Stimulated activated CD8-positive, alpha-beta memory T cell treated with anti-CD3 and anti-CD28 coated beads, Interleukin-15, amount 100 ng/mL, for 4 hours (primary cell): ENCODE measurements around the gene TNFRSF8.
"Not testable (repeated sequence)": the region's sequence is repeated elsewhere in the genome, so short reads cannot be mapped to it uniquely, and the experiment has no call there.

Experiments
- DNase-seq, 2 donors: peaks; one replicate each; pipeline ENCODE4 v3.0.0-alpha.2; 2020; ENCODE audit warnings: low read depth in 2 of 2

The TNFRSF8 gene

GRCh38 chr1:12063141-12064072 is at the start of gene TNFRSF8:
TSS of gene TNFRSF8 (plus strand) at chr1:12063303. CDS start at chr1:12063599, 296 bp downstream.
- no peak for DNase-seq

DNA sequence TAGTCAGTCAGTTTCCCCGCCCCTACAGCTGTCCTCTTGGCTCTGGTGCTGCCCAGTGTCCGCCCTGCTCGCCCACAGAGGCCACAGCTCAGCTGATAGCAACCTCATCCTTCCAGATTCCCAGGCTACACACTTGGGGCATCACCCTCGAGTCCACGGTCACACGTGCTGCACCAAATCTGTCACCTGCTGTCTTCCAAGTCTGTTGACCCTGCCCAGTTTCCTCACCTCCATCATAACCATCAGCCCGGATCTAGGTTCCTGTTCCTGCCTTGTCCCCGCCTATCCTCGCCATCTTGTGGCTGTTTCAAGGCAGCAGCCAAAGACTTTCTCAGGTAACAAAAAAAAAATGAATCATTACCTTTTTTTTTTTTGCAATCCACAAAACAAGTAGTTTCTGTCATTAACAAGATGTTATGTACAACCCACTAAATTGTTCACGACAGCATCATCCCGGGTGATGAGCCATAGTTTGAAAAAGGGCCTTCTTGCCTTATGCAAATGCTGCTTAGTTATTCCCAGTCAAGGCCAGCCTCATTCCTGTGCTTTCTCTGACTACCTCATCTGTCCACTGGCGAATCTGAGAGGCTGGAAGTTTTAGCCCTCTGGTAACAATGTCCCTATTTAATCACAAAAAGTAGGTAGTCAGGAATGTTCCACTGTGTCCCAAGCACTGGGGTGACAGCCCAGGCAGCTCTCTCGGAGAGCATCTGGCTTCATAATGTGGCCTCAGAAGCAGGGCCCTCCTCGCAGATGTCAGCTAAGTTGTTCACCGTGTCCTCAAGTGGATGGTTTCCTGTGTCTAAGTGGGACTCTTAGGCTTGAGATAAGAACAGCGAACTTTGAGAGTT is 48.7 kb upstream of the TNFRSF8 start:
- no peak for DNase-seq

- no peak for DNase-seq
Observed at GRCh38 chr1:12015001-12015491, 48.1 kb upstream of the TNFRSF8 start.

DNA sequence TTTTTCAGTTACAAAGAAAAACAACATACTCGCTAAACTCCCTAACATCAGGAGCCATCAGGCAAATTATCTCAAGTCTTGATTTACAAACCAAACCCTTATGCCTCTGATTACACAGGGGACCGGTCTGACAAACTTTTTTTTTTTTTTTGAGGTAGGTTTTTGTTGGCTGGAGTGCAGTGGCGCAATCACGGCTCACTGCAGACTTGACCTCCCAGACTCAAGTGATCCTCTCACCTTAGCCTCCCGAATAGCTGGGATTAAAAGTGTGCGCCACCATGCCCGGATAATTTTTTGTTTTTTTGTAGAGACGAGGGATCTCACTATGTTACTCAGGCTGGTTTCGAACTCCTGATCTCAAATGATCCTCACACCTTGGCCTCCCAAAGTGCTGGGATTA is 47.6 kb upstream of the TNFRSF8 start:
- no peak for DNase-seq

GRCh38 chr1:12016182-12016581 is 46.9 kb upstream of the TNFRSF8 start:
- no peak for DNase-seq

DNA sequence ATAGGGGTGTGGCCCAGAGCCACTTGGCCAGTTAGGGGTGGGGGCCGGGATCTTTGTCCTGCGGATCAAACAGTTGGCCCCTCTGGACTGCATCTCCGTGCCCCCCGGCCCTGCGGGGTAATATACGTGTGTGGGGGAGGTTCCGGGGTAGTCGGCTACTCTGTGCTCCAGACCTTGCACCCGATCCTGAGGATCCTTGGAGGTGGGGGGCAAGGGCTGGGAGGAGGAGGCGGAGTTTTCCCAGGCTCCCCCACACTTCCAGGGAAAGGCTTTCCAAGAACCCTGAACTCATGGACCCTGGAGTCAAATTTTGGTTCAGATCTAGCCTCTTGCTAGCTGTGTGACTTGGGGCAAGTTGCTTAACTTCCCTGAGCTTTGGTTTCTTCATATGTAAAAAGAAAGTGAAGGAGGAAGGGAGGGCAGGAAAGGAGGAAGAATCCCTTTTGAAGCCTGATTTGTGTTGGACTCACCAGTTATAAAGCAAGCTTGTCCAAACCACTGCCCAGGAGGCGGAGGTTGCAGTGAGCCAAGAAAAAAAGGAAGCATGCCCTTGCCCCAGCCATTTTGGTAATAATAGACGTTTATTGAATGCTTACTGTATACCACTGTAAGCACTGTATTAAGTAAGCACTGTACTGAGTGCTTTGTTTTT is 43.1 kb upstream of the TNFRSF8 start:
- DNase-seq = no peak

DNA sequence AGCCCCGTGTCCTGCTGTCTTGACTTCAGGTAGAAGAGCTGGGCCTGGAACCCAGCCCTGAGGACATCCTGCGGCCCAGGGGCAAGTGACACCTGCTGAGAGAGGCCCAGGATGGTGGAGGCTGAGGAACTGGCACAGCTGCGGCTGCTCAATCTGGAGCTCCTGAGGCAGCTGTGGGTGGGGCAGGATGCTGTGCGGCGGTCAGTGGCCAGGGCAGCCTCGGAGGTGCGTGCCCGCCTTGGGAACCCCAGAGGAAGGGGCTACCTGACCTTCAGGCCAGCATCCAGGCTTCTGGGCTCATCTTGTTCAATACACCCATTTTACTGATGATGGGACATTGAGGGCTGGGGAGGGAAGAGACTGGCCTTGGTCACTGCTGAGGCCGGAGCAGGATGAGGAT is 41.5 kb upstream of the TNFRSF8 start:
- DNase-seq = no peak

DNA sequence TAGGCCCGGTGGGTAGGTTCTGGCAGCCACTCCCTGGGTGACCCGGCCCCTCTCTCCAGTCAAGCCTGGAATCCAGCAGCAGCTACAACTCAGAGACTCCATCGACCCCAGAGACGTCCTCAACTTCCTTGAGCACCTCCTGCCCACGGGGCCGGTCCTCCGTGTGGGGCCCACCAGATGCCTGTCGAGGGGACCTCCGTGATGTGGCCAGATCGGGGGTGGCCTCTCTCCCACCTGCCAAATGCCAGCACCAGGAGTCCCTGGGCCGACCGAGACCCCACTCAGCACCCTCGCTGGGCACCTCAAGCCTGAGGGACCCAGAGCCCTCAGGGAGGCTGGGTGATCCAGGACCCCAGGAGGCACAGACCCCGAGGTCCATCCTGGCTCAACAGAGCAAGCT is 41.1 kb upstream of the TNFRSF8 start:
- no peak for DNase-seq

GRCh38 chr1:12026586-12026985 is 36.5 kb upstream of the TNFRSF8 start:
- DNase-seq = no peak

DNA sequence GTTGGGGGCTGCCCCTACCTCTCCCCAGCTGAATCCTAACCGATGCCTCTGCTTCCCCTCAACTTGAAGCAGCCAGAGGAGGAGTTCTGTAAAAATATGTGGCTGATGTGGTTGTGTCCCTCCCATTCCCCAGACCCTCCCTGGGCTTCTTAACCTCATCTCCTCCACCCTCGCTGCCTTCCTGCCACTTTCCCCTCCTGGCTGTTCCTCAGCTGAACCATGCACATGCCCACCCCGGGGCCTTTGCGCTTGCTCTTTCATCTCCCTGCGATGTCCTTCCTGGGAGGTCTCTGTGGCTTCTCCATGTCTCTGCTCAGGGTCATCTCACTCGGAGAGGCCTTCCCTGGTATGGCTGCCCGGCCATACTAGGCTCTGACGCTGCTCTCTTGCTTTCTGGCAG is 34.9 kb upstream of the TNFRSF8 start:
- DNase-seq = no peak

GRCh38 chr1:12028957-12029511 is 34.1 kb upstream of the TNFRSF8 start:
- no peak for DNase-seq

GRCh38 chr1:12029720-12030339 is 33.3 kb upstream of the TNFRSF8 start:
- DNase-seq = no peak

DNA sequence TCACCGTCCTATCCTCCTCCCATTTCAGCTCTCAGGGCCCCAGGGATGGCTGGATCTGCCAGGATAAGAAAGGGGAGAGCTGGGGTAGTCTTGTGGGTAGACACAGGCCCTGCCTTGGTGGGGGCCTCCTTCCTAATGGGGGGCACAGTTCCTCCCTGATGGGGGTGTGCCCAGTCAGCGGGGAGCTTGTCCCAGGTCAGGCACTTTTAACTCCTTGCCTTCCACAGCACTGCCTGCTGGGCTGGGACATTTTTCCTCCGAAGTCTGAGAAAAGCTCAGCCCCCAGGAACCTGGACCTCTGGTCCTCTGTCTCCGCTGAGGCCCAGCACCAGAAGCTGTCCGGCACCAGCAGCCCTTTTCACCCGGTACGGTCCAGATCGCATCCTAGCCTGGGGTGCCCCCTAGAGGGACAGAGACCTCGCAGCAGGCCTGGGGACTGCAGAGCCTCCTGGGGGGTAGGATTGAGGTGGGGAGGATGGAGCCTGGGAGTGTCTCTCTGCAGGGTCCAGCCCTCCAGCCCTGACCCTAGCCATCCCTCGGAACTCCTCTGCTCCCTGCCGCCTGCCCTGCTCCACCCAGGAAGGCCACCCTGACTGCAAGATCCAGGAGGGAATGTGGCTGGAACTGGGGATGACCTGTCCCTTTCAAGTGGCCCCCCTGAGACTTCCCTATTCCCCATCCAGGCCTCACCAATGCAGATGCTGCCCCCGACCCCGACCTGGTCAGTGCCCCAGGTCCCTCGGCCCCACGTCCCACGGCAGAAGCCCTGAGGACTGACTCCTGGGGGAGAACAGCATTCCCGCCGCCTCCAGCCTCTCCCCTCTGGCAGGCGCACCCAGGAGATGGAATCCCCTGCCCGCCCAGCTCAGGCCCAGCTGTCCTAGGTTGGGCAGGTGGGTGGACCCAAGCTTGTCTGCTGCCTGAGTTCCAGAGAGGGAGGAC is 31.8 kb upstream of the TNFRSF8 start:
- DNase-seq = no peak

DNA sequence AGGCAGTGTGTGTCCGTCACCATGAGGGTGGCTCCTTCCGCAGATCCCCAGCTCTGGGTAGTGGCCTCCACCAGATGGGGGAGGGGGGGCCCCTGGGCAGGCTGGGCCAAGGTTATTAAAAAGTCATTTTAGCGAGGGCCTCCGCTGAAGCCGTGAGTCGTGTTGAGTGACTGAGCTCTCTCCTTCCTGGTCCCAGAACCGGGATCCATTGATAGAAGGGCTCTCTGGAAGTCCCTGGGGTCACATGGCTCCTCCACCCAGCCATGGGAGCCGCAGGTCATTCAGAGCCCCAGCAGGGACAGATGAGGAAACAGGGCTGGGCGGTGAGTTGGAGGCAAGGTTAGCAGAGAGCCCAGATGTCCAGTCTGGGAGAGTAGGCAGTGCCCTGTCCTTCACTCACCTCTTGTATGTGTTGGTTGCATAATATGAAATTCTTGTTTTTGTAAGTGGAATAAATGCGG is 30.9 kb upstream of the TNFRSF8 start:
- no peak for DNase-seq

DNA sequence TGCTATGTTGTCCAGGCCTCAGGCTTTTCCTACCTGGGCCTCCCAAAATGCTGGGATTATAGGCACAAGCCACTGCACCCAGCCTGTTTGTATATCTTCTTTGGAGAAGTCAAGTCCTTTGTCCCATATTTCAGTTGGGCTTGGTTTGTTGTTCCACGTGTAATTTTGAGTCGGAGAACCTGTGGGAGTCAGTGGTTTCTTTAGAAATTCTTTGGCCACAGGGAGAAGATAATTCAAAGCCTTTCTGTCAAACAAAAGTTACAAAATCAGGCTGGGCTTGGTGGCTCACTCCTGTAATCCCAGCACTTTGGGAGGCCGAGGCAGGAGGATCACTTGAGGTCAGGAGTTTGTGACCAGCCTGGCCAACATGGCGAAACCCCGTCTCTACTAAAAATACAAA is 29.7 kb upstream of the TNFRSF8 start:
- not testable (repeated sequence) for DNase-seq

GRCh38 chr1:12034381-12034801 is 28.7 kb upstream of the TNFRSF8 start:
- DNase-seq = no peak

DNA sequence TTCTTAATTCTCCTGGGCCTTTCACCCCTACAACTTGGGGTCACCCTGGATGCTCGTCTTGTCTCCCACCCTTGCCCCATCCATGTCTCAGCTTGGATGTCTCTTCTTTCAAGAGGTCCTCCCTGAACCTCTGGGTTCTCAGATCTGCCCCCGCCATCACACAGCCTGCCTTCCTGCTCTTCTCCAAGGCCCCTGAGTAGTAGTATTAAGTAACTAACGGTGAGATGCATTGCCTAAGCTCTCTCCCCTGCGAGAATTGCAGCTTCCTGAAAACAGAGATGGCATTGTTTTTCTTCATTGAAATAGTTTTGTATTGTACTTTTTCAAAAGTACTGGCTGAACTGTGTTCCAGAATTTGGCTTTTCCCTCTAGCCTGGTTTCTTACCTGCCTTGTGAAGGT is 27.8 kb upstream of the TNFRSF8 start:
- no peak for DNase-seq

DNA sequence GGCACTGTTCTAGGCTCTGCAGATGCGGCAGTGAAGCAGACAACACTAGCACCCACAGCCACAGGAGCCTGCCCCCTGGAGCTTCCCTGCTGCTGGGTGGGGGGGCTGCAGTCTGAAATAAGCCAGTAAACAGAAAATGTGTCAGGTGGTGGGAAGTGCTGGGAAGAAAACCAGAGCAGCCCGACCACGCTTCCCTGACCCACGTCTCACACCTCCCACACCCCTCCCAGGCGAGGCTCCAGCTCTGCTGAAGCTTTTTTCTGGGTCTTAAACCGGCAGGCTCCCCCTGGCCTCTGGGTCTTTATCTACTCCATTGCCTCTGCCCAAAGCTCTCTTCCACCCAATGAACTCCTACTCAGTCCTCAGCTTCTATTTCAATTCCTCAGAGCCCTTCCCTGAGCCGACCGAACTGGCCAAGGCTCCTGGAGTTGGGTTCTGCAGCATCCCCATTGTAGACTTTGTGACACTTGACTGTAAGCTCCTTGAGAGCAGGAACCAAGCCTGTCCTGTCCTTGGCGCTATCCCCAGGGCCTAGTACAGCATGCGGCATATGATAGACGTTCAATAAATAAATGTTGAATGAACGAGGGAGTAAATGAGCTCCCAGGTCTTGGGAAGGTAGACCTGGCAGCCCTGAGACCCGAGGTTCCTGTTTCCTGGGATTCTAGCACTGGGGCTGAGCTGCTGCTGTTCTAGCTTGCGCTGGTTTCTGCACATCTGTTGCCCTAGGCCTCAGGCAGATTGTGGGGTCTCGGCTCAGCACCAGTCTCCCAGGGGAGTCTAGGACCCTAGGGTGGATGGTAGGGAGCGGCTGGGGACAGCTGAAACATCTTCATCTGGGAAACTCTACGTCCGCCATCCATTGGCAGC is 25.4 kb upstream of the TNFRSF8 start:
- no peak for DNase-seq
